ENCODE measurements around the gene CLASRP. TPM values are rescaled to one million over a fixed set of nuclear protein-coding genes. Genes with fewer than 3 reads are reported as not detected.

CLASRP gene
- total and polyA plus RNA-seq, 9 of the 15 experiments (the other 6 are each of a cell fraction or from before 2014, with no cell fraction given), result 0.94 to 86.3 (median 44.0) TPM

DNA sequence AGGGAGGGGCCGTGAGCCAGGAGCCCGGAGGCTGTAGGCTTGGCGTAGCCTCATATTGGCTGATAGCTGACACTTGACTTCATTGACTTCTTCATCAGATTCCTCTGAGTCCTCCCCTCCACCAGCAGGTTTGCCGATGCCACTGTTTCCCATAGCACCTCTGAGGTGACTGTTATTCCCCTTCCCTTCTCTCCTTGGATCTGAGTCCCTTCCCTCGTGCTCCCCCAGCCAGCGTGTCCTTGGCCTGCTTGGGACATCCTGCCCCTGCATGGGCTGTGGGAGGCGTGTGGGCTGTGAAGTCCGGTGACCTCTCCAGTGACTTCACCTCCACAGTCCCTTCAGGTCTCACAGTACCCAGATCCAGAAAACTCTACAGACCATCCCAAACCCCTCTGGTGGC lies 63.0 kb downstream of the CLASRP start:
- in situ Hi-C loops (cut with MboI), result no loop called here

More for the DNA sequence above, 63.0 kb downstream of the CLASRP start:
- FAIRE-seq (no peak), ATAC-seq (no peak), DNase-seq (ENCODE audit: extremely low read depth in 1 of 4, low spot score in 3 of 4) (no peak)
- Histone ChIP-seq H3K9ac (ENCODE audit: insufficient read depth in 1 of 2, low read depth in 2 of 2, low read length in 2 of 2) (peak overlapping the region in 1 of 2 experiments; percentile 24; a peak in 1 of 4 replicates), H3K4me3 (no peak overlapping the region), H3K9me3 (replicated peaks; ENCODE audit: control insufficient read depth, insufficient read depth, low read depth, low read length) (no peaks in the 10 kb centered on the region), H3K27me3 (ENCODE audit: control insufficient read depth in 2 of 2, insufficient read depth in 2 of 2, low read length in 2 of 2) (no peaks in the 10 kb centered on the region), H4K20me1 (replicated peaks; ENCODE audit: control insufficient read depth, insufficient read depth, low read length) (peaks cover 83% of the 10 kb centered on the region), H2AFZ (ENCODE audit: low read depth, low read length) (no peak overlapping the region), H3K9me1 (ENCODE audit: control insufficient read depth, insufficient read depth, low read length) (peaks cover 15% of the 10 kb centered on the region), H3K79me2 (ENCODE audit: control insufficient read depth, insufficient read depth, low read length) (peaks cover 90% of the 10 kb centered on the region), H3K4me1 (replicated peaks in 1 of 2; ENCODE audit: control insufficient read depth in 2 of 2, insufficient read depth in 2 of 2, low read length in 2 of 2) (peaks cover 28 to 50% of the 10 kb centered on the region in 2 experiments), H3K4me2 (ENCODE audit: insufficient read depth, low read length) (no peak overlapping the region), H3K27ac (ENCODE audit: extremely low read depth, low read depth, low read length) (no peak overlapping the region), H3K36me3 (ENCODE audit: control insufficient read depth, insufficient read depth, low read length) (peaks cover 46% of the 10 kb centered on the region; the same call in 2 of the 3 replicates)
- POLR2A ChIA-PET, result interaction anchor here (1.6 kb wide), 1 partner anchor 9 kb away, joined by 7 read pairs; the partner anchor contains the start of gene PPP1R37
- CTCF ChIA-PET (ENCODE audit: low intra/inter-chr PET ratio), result no interaction called here
- 80% methylated on average over 8 of the region's 8 CpGs for WGBS (ENCODE audit: insufficient coverage, low coverage, missing lambda C conversion rate)
- intact Hi-C loops (cut with micrococcal nuclease), result no loop called here
- no TSS peak for BruUV-seq (replicated peaks)
- TF ChIP-seq BMI1 (IDR thresholded peaks at IDR 0.05; ENCODE audit: low read length), result no peak
- TF ChIP-seq, protein P1, sequence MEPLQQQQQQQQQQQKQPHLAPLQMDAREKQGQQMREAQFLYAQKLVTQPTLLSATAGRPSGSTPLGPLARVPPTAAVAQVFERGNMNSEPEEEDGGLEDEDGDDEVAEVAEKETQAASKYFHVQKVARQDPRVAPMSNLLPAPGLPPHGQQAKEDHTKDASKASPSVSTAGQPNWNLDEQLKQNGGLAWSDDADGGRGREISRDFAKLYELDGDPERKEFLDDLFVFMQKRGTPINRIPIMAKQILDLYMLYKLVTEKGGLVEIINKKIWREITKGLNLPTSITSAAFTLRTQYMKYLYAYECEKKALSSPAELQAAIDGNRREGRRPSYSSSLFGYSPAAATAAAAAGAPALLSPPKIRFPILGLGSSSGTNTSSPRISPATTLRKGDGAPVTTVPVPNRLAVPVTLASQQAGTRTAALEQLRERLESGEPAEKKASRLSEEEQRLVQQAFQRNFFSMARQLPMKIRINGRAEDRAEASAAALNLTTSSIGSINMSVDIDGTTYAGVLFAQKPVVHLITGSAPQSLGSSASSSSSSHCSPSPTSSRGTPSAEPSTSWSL (CRISPR knock-in tag; IDR thresholded peaks at IDR 0.05; ENCODE audit: borderline replicate concordance), result no peak
- no peak for TF ChIP-seq KLF6 (CRISPR knock-in tag; IDR thresholded peaks at IDR 0.05; ENCODE audit: borderline replicate concordance)
- no peak for TF ChIP-seq FOSL1 (tag; conservative IDR thresholded peaks at IDR 0.05)
- TF ChIP-seq SMARCE1 (IDR thresholded peaks at IDR 0.05), result no peak
